Lower lobe of right lung (tissue), 2 donors: ENCODE measurements around the gene NRN1. TPM values are rescaled to one million over a fixed set of nuclear protein-coding genes. Genes with fewer than 3 reads are reported as not detected.
A peak's percentile ranks its signal among the peaks of the same experiment; 100 is the strongest.

ENCODE experiments used
- ATAC-seq, 2 donors: fragments of 200-7000 bp; cut with Tn5 transposase; one replicate each; pipeline ENCODE4 v1.9.1; 2020 to 2022; ENCODE audit warnings: mild to moderate bottlenecking in 2 of 2, moderate library complexity in 2 of 2
- DNase-seq: peaks from one replicate; pipeline ENCODE4 v3.0.0-alpha.2; 2020
- H3K27ac ChIP-seq: fragments of 200-600 bp; one replicate; pipeline ENCODE4 v1.8.0; 2022
- H3K27me3 ChIP-seq: fragments of 200-600 bp; one replicate; pipeline ENCODE4 v1.8.0; 2022; ENCODE audit warnings: low read depth
- H3K36me3 ChIP-seq: fragments of 200-600 bp; one replicate; pipeline ENCODE4 v1.8.0; 2022; ENCODE audit warnings: mild to moderate bottlenecking
- H3K4me1 ChIP-seq: fragments of 200-600 bp; one replicate; pipeline ENCODE4 v1.8.0; 2022
- H3K4me3 ChIP-seq: fragments of 200-600 bp; one replicate; pipeline ENCODE4 v1.8.0; 2022; ENCODE audit warnings: mild to moderate bottlenecking
- H3K9me3 ChIP-seq: fragments of 200-600 bp; one replicate; pipeline ENCODE4 v1.8.0; 2022
- CTCF ChIP-seq: fragments of 200-600 bp; IDR thresholded peaks from one replicate; pipeline ENCODE4 v1.8.0; 2022; ENCODE audit warnings: antibody characterized with exemption, mild to moderate bottlenecking
- intact Hi-C: fragments of 100-400 bp; cut with DNase I; formaldehyde crosslinking; loops from one replicate; pipeline ENCODE4 v1.11.0; 2022
- total RNA-seq: library from RNA; stranded (reverse); fragmentation: NEBNext Ultra II Directional; extraction: Animal tissue kit (Norgen Biotek cat#: 25700); gene quantifications from one replicate; pipeline ENCODE4 v1.2.1, GENCODE V29; 2021
- donor health status: DM: no; HTN: yes; CAD: no; lungs with severe emphysema.

The NRN1 gene
- total RNA-seq, 1 donor from 2014 or later = 15.0 TPM

DNA sequence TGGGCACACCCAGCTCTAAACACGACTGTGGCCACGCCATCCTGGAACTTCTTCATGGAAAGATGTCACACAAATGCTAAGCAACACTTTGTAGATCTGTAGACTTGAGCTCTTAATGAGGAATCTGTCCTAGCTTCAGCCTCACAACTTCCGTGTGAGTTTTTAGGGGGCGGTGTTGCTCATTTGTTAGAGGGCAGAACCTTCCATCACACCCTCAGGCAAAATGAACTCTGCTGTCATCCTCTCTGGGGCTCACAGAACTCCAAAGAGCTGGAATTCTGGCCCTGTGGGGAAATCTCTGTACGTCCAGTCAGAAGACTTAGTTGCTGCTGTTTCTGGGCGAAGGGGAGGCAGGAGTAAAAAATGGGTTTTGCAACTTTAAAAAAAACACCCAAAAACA lies 49.8 kb downstream of the NRN1 start:
- Histone ChIP-seq H3K36me3 (no peaks in the 10 kb centered on the region), H3K4me1 (no peaks in the 10 kb centered on the region), H3K27ac (no peak overlapping the region), H3K4me3 (no peak overlapping the region), H3K27me3 (no peaks in the 10 kb centered on the region), H3K9me3 (no peaks in the 10 kb centered on the region)
- ATAC-seq (no peak), DNase-seq (no peak)
- intact Hi-C loops = no loop called here
- TF ChIP-seq CTCF = no peak

DNA sequence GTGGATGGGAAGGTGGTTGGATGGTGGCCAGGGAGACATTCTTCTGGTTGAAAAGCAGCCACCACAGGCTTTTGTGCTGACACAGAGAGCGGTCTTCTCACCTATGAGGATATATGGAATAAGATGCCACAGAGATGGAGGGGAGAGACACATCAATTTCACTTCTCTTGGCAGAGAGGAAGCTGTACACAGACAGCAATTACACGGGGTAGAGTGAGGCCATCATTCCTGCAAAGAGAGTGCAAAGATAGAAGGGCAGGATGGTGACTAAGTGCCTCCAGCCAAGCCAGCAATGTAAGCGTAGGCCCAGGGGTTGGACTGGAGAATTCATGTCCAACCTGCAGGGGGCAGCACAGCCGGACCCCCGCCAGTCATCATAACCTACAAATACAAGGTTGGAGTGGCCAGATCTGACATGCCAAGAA lies 56.4 kb downstream of the NRN1 start:
- peak in 1 of 2 donors; percentile 52 for ATAC-seq
- no peak overlapping the region for H3K27ac ChIP-seq
- no peaks in the 10 kb centered on the region for H3K36me3 ChIP-seq
- no peaks in the 10 kb centered on the region for H3K27me3 ChIP-seq
- H3K9me3 ChIP-seq = no peaks in the 10 kb centered on the region
- intact Hi-C loops = no loop called here
- TF ChIP-seq CTCF = peak; percentile 54
- H3K4me3 ChIP-seq = no peak overlapping the region
- H3K4me1 ChIP-seq = no peaks in the 10 kb centered on the region
- no peak for DNase-seq
